ENCODE data around the gene FER.
"Not testable (repeated sequence)": the region's sequence is repeated elsewhere in the genome, so short reads cannot be mapped to it uniquely, and the experiment has no call there.

Gene FER

GRCh38 chr5:108748401-108749127, 867 bp downstream of the FER start:
- peak; percentile 92 to 93 for DNase-seq

GRCh38 chr5:108749128-108749861, 1.6 kb downstream of the FER start:
- DNase-seq, result peak; percentile 23 to 39

- DNase-seq, result no peak
Measured at GRCh38 chr5:108753331-108753730, 5.6 kb downstream of the FER start.

GRCh38 chr5:108753877-108754276, 6.2 kb downstream of the FER start:
- no peak for DNase-seq

GRCh38 chr5:108760512-108760911, 12.8 kb downstream of the FER start:
- DNase-seq, result no peak

GRCh38 chr5:108762660-108763059, 15.0 kb downstream of the FER start:
- DNase-seq, result no peak

GRCh38 chr5:108763222-108763916, 15.7 kb downstream of the FER start:
- no peak for DNase-seq

- no peak for DNase-seq
Measured at GRCh38 chr5:108765647-108766046, 17.9 kb downstream of the FER start.

- DNase-seq, result not testable (repeated sequence)
Measured at GRCh38 chr5:108766916-108767315, 19.2 kb downstream of the FER start.

GRCh38 chr5:108769352-108769751, 21.7 kb downstream of the FER start:
- no peak for DNase-seq

GRCh38 chr5:108772626-108773025, 24.9 kb downstream of the FER start:
- no peak for DNase-seq

GRCh38 chr5:108773330-108773729, 25.6 kb downstream of the FER start:
- no peak for DNase-seq

GRCh38 chr5:108774079-108774478, 26.4 kb downstream of the FER start:
- not testable (repeated sequence) for DNase-seq

GRCh38 chr5:108777582-108777981, 29.9 kb downstream of the FER start:
- DNase-seq, result not testable (repeated sequence)

GRCh38 chr5:108784577-108784976, 36.9 kb downstream of the FER start:
- DNase-seq, result not testable (repeated sequence)

- no peak for DNase-seq
Measured at GRCh38 chr5:108786806-108787483, 39.2 kb downstream of the FER start.

GRCh38 chr5:108788142-108788541, 40.4 kb downstream of the FER start:
- DNase-seq, result no peak

GRCh38 chr5:108793207-108793606, 45.5 kb downstream of the FER start:
- DNase-seq, result no peak

- DNase-seq, result not testable (repeated sequence)
Measured at GRCh38 chr5:108794349-108794748, 46.7 kb downstream of the FER start.

- no peak for DNase-seq
Measured at GRCh38 chr5:108797396-108797795, 49.7 kb downstream of the FER start.

- no peak for DNase-seq
Measured at GRCh38 chr5:108797986-108798385, 50.3 kb downstream of the FER start.

GRCh38 chr5:108798513-108799265, 51.0 kb downstream of the FER start:
- DNase-seq, result no peak
